OCI-M1 (cell line): ENCODE data around the gene HYAL1.

Source experiments
- DNase-seq: peaks from one replicate; lab custom pipeline; 2025; lab: John Stamatoyannopoulos, UW

The HYAL1 gene, protein sequence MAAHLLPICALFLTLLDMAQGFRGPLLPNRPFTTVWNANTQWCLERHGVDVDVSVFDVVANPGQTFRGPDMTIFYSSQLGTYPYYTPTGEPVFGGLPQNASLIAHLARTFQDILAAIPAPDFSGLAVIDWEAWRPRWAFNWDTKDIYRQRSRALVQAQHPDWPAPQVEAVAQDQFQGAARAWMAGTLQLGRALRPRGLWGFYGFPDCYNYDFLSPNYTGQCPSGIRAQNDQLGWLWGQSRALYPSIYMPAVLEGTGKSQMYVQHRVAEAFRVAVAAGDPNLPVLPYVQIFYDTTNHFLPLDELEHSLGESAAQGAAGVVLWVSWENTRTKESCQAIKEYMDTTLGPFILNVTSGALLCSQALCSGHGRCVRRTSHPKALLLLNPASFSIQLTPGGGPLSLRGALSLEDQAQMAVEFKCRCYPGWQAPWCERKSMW

DNA sequence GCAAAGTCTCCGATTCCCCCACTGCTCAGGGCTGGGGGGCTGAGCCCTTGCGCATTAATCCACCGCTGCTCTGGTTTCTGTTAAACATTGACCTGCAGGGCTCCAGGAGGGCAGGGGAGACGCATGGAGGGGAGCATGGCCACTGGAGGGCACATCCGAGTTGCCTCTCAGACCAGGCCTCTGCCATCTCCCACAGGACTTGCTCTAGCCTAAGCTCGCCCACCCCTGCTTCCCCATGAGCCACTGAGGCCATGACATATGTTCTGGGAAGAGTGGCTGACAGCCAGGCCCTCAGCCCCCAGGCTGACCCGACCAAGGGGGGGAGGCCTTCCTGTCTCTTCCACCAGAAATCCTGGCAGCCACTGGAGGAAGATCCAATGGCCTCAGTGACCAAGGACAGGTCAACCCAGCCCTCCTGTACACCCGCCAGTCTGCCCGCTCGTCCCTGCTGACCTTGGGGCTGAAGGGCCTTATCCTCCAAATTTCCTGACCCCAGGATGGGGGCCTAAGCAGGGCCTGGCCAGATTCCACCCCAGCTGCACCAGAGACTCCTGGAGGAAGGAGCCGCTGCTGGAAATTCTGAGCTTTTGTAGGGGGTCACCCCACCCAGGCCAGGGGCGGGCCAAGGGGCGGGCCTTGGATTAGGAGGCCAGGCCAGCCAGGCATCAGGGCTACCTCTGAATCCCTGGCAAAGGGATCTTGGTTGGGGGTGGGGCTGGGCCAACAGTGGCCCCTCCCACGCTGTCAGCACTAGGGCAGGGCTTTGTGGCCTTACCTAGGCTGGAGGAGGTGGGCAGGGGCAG lies at the start of gene HYAL1:
Gene HYAL1 (minus strand): TSS at position 562 of the 803 bp plus-strand sequence. CDS start 618 bp downstream, outside the sequence.
- no peak for DNase-seq

DNA sequence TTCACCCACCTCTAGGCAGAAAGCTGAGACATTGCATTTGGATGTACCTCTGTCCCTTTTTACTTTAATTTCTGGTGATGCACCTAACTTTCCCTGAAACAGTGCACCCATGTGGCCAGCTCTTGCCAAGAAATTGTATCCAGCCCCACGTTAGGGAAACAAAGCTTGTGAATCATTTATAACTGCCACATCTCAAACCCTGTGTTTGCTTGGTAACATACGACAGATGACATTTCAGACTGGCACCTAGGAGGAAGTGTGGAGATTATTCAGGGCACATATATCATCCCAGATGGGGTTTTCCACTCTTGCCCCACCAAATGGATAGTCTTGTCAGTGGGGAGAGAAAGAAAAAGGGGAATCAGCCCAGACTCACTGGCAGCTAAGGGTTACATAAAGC lies 49.4 kb upstream of the HYAL1 start:
- DNase-seq: peak; percentile 23

DNA sequence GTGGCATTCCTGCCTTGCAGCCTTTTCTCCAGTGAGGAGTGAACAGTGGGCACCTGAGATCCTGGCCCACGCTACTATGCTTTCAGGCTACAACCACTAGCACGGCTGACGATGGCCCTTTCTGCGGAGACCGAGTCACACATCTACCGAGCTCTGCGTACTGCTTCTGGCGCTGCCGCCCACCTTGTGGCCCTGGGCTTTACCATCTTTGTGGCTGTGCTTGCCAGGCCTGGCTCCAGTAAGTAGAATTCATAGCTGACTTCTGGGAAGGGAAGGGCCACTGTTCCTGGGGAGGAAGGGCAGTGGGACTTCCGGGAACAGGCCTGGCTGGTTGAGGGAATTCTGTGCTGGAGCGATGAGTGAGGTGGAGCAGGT lies 47.9 kb upstream of the HYAL1 start:
- no peak for DNase-seq

DNA sequence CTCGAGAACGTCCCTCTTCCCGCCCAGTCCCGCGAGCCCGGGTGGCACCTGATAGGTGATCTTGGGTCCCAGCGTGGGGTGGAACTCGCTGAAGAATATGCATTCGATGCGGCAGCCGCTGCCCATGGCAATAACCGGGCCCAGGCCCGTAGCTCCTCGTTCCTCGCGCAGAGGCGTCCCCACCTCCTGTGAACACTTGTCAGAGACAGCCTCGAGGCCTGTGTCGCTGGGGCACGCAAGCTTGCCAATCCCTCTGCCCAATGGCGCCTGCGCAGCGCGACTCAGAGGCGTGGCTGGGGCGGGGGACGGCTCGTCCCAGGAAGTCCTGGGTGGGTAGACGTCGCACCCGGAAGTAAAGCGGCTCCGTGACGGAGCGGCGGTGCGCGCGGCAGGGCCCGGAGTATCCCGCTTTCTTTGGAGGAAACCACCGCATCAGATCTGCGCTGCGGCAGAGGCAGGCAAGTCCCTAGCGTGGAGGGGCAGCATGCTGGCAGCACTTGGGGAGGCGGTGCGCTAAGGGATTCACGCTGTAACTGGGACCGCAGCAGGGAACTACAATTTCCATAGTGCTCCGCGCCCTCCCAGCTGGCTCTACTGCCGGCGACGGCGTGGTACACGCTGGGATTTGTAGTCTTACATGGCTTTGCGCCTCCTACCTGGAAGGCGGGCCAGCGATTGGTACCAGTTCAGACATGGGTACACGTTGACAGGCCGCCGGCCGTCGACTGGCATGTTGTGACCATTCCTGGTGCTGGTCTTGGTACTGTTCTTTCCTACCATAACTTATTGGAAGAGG lies 47.4 kb upstream of the HYAL1 start, which contains the start of the genes CYB561D2 and NPRL2:
Gene CYB561D2 (plus strand): TSS at position 336 of the 796 bp plus-strand sequence. CDS start 572 bp downstream, outside the sequence.
Gene NPRL2 (minus strand): TSS at position 249 of the 796 bp plus-strand sequence. CDS start 123 bp downstream, at position 126.
- peak; percentile 94 for DNase-seq

DNA sequence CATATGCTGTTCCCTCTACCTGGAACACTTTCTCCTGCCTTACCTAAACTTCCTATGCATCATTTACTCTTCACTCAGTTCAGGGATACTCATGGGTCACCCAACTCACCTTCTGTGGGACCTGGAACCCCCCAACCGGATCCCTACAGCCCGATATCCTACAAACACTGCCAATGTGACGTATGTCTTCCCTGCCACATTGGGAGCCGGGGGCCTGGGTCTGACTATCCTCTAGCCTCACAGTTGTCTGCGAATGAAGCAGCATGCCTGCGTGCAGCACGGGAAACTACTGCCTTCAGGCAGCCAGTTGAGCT lies 46.8 kb upstream of the HYAL1 start:
- DNase-seq: no peak

DNA sequence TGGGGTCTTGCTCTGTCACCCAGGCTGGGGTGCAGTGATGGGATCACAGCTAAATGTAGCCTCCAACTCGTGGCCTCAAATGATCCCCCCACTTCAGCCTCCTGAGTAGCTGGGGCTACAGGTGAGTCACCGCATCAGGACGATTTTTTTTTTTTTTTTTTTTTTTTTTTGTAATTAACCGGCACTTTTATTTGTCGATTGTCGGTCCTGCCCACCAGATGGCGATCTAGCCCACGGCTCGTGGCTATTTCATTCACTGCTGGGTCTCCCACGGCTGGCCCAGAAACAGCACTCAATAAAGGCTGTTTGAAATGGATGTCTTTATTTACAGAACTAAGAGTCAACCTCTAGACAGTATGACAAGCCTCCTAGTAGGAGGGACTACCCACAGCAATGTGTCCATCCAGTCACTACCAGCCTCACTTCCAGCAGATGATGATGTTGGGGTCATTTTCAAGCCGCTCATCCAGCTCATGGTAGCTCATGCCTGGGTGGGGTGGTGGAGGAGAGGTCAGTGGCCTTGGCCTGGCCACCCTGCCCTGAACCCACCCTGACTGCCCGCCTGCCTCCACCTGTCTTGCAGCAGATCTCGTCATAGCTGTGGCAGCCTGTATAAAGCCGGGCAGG lies 43.9 kb upstream of the HYAL1 start:
- DNase-seq: peak; percentile 71

DNA sequence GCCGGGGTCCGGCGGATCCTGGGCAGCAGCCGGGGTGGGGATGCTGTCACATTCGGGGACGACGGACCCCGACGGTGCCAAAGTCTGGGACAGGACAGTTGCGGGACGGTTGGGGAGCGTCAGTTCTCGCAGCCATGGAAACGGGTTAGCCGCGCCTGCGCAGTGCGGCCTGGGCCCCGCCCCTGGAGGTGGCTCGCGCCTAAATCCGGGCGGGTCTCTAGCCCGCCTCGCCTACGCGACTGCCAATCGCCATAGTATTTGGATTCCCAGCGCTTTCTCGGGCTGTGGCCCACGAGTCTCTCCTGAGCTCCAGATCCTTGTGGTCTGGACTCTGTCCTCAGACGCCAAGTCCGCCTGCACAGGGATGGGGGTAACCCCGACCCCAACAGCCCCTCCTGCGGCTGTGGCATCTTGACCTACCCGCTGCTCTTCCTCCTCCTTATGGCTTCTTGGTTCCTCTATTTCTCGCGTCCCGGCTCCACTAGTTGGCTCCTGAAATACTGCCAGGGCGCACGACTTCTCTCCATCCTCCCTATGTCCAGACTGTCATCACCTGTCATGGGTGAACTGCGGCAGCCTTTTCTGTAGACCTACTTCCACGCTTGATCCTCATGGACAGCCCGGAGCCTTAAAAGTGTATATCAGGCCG lies 42.3 kb upstream of the HYAL1 start, which contains the start of gene ZMYND10:
Gene ZMYND10 (minus strand): TSS at position 147 of the 649 bp plus-strand sequence. CDS start 153 bp downstream, outside the sequence.
- DNase-seq: no peak

DNA sequence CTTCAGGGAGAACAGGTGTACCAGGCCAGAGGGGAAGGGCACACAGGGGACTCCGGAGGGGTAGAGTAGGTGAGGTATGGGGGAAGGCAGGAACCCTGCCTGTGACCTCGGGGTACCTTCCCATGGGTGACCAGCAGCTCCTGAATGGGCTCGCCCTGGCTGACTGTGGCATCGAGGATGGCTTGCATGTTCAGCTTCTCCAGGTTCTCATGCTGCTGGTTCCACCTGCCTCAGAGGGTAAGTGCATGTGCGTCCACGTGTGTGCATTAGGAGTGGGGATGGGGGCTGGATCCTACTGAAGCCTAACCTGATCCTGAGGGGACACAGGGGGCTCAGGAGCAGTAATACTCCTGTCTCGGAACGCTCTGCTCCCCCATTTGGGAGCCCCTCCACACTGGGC lies 41.6 kb upstream of the HYAL1 start:
- DNase-seq: no peak

DNA sequence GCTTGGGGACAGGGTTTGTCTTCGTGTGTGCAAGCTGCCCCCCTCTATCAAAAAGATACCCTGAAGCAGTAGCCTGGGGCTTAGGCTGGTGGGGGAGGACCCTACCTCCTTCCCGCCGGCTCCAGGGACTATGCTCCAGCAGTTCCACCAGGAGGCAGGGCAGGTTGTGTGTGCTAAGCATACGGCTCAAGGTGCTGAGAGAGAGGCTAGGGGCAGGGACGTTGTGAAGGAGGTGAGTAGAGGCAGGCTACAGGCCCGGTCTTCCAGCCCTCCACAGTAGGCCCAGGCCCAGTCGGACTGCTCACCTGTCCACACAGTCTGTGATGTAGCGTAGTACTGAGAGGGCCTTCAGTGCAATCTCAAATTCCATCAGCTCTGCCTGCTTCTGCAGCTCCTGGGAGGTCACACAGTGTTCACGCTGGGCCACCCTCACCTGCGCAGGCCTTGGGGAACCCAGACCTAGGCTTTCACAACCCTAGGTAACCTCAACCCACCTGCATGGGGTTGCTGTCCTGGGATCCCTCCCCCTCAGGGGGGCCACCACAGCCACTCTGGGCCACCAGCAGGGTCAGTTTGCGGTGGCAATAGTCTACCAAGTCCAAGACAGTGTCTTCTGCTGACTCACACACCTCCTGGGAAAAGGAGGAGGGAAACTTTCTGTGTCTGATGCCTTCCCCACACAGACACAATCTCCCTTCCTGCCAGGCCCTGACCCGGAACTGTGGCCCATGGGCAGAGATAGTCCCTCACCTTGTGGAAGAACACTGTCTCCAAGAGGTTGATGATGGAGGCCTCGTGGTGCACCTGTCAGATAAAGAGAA lies 39.6 kb upstream of the HYAL1 start:
- no peak for DNase-seq

DNA sequence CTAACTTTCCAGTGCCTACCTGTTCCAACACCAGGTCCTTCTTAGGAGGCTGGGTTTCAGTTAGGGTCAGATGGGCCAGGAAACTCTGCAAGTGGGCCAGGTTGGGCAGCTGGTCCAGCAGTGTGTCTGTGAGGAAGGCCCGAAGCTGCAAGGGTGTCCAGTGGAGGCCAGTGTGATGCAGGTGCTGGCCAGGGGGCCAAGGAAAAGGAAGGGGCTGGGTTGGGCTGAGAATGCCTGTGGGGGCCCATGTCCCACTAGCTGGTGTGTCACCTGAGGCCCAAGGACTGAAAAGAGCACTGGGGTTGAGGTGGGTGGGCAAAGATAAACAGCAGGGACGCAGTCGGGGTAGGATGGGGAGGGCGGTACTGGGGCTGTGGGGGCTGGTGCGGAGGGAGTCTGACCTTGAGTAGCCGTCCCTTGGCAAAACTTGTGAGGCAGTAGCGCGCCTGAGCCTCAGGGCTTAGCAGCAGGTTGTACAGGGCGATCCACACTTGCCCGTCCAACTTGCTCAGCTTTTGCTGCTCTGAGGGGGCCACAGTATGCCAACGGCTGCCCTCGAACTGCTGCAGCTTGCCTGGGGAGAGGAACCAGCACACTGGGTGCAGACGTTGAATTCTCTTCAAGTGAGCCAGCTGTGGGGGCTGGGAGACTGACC lies 38.7 kb upstream of the HYAL1 start:
- DNase-seq: no peak

DNA sequence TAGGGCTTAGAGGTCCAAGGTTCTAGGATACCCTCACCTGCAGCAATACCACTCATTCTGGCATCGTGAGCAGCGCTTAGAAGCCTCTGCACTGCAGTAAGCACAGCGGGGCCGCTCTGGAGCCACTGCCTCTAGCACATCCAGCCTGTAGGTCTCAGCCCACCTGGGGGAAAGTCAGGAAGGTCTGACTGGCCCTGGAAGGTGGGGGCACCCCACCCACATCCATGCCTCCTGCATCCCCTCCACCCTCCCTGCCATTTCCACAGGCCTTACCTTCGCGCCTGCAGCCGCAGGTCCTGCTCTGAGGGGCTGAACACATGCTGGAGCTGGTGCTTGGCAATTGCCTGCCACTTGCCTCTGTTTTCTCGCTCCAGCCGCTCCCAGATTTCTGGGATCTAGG lies 38.2 kb upstream of the HYAL1 start:
- DNase-seq: no peak

DNA sequence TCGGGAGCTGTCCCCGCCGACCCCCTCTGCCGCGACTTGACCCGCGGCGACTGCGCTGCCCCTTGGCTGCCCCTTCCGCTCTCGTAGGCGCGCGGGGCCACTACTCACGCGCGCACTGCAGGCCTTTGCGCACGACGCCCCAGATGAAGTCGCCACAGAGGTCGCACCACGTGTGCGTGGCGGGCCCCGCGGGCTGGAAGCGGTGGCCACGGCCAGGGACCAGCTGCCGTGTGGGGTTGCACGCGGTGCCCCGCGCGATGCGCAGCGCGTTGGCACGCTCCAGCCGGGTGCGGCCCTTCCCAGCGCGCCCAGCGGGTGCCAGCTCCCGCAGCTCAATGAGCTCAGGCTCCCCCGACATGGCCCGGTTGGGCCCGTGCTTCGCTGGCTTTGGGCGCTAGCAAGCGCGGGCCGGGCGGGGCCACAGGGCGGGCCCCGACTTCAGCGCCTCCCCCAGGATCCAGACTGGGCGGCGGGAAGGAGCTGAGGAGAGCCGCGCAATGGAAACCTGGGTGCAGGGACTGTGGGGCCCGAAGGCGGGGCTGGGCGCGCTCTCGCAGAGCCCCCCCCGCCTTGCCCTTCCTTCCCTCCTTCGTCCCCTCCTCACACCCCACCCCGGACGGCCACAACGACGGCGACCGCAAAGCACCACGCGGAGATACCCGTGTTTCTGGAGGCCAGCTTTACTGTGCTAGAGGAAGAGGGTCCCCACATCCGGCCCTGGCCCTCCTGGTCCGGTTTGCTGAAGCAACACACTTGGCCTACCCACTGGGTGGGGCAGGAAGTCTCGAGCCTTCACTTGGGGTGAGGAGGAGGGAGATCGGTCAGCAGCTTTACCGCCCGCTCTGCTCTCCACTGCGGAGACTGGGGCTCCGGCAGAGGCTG lies 37.3 kb upstream of the HYAL1 start, which contains the start of gene RASSF1:
Gene RASSF1 (minus strand): TSS at position 389 of the 882 bp plus-strand sequence. CDS start 31 bp downstream, at position 358.
- DNase-seq: peak; percentile 82

DNA sequence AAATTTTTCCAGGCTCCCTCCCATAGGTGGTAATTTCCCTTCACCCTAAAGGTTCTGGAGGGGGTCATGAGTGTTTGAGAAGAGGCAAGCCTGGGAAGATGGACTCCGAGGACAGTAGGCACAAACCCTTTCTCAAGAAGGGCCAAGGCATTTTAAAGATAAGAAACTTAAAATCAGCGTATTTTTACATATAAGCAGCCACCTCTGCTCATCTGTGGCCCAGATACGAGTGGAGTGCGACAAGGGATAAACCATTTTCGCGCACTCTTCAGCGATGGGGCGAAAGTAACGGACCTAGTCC lies 36.7 kb upstream of the HYAL1 start:
- peak; percentile 51 for DNase-seq

DNA sequence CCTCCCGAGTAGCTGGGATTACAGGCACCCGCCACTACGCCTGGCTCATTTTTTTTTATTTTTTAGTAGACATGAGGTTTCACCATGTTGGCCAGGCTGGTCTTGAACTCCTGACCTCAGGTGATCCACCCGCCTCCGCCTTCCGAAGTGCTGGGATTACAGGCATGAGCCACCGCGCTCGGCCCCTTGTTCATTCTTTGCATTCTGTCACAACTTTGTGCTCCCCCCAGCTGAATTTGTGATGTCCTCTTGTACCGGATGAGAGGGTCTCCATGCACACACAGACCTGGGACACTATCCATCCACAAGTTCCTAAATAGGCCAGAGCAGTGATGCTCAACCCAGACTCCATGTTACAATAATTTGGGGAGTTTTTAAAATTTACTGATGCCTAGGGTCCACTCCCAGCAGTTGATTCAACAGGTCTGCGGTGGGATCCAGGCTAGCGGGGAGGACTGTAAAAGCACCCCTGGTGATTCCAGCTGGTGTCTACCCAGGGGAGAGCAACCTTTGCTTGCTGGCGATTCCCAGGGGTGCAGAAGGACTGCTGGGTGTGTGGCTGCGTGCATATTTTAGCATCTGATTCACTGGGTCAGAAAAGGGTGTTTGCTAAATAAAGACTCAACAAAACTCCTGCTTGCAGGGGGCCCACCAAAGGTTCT lies 36.2 kb upstream of the HYAL1 start:
- DNase-seq: peak; percentile 46

DNA sequence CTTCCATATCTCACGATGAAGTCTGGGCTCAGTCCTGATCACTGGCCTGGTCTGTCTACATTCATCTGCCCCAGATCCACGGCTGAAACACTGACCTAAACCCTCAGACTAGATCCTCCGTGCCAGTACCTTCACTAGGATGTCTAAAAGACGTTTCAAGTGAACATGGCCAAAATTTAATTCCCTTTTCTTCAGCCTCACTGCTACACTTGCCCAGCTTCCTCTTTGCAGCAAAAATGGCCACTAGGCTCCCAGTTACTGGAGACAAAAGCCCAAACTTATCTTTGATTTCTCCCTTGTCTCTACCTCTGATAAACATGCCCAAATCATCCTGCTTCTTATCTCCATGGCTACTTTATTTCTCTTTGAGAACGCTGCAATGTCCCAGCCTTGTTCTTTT lies 35.6 kb upstream of the HYAL1 start:
- DNase-seq: peak; percentile 68

DNA sequence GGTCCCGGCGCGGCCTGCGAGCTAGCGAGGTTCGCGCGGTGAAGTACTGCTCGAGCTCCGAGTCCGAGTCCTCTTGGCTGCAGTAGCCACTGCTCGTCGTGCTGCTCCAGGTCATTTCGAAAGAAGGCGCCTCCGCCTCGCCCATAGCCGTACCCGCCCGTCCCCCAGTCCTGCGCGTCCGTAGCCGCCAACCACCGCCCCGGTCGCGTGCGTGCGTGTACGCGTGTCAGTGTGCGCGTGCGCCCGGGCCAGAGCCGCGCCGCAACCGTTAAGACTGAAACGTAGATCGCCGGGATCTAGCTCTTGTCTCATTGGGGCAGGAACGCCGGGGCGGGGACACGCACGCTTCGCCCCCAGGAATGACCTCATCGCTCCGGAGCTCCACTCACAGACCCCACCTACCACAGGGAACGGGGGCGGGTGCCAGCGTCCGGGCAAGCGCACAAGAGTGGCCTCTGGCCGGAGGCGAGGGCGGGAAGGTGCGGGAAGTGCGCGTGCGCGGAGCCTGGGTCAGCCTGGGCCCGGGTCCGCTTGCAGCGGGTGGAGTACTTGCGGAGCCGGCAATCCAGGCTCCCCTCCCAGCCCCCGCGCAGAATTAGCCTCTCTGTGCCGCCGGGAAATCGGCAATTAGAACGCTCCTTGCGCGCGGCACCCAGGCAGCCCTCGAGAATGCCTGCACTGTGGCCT lies 33.9 kb upstream of the HYAL1 start:
- DNase-seq: peak; percentile 97

DNA sequence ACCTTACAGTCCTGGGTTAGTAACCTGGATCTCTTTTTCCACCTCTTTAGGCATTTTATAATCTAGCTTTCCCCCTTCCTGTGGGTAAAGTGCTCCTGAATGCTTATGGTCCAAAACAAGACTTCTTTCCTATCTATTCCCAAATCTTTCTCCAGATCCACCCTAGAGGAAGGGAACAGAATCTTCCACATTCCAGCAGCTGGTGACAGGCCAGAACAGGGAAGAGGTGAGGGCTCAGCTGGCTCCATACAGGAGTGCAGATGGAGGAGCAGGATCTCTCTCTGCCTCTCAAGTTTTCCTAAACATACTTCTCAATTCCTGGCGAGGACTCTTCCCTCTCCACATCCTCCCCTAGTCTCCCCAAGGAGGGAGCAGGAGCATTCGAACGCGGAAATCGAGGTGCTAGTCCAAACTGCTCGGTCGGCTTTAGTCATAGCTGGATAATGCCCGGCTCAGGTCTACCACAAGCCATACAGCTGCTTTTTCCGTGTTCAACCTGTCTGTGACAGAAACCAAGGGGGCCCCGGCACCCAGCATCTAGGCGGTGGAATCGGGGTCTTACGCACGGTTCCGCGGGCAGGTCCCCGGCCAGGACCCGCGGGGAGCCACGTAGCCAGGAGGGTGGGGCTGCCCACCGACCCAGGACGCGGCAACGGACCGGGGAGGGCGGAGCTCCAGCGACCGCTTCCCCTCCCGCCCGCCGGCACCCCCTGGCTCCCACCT lies 33.2 kb upstream of the HYAL1 start:
- DNase-seq: peak; percentile 45
